ENCODE measurements around the gene RREB1.
"Not testable (repeated sequence)": the region's sequence is repeated elsewhere in the genome, so short reads cannot be mapped to it uniquely, and the experiment has no call there.

RREB1 gene

DNA sequence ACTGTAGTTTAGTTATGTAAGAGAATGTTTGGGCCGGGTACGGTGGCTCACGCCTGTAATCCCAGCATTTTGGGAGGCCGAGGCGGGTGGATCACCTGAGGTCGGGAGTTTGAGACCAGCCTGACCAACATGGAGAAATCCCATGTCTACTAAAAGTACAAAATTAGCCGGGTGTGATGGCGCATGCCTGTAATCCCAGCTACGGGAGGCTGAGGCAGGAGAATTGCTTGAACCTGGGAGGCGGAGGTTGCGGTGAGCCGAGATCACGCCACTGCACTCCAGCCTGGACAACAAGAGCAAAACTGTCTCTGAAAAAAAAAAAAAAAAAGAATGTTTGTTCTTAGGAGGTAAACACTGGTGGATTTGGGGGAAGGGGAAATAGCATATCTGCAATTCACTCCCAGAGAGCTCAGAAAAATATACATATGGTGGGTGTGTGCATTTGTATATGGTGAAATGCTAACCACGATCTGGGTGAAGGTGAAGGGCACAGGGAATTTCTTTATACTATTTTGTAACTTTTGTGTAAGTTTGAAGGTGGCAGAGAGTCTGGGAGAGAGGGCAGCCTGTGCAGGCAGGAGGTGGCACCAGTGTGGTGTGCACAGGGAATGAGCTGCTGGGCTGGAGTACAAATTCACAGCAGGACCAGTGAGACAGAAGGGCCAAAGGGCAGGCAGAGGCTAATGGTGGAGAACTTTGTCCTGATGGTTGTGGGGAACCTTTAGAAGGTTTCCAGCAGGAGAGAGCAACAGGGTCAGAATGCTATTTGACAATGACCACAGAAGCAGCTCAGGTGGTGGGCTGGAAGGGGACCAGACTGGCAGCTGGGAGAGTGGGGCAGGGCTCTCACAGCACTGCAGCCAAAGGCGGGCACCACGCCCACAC is 162.8 kb downstream of the RREB1 start:
- in situ Hi-C loops (cut with HindIII; ENCODE audit: low pct_unique_long_range_greater_than_20kb, low sequenced_read_pairs), result no loop called here
- DNase-seq (ENCODE audit: low read depth in 1 of 2, low spot score in 1 of 2), result no peak
- no peak for TF ChIP-seq JUND (IDR thresholded peaks at IDR 0.05; ENCODE audit: low read depth)

DNA sequence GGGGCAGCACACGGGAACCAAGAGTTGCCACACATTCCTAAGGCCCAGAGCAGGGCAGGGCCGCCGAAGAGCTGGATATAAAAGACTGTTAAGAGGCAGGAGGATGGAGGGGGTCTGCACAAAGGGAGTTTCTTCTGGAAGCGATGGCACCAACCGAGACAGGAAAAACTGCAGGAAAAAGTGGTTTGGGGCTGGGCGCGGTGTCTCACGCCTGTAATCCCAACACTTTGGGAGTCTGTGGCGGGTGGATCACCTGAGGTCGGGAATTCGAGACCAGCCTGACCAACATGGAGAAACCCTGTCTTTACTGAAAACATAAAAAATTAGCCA is 163.4 kb downstream of the RREB1 start:
- no peak for DNase-seq (ENCODE audit: low read depth in 1 of 2, low spot score in 1 of 2)
- TF ChIP-seq JUND (IDR thresholded peaks at IDR 0.05; ENCODE audit: low read depth), result no peak
- in situ Hi-C loops (cut with HindIII; ENCODE audit: low pct_unique_long_range_greater_than_20kb, low sequenced_read_pairs), result no loop called here

- no peak for TF ChIP-seq JUND (IDR thresholded peaks at IDR 0.05; ENCODE audit: low read depth)
- no peak for DNase-seq (ENCODE audit: low read depth in 1 of 2, low spot score in 1 of 2)
- in situ Hi-C loops (cut with HindIII; ENCODE audit: low pct_unique_long_range_greater_than_20kb, low sequenced_read_pairs), result no loop called here
Measured at GRCh38 chr6:7273709-7274108, 165.9 kb downstream of the RREB1 start.

GRCh38 chr6:7274525-7274924 is 166.8 kb downstream of the RREB1 start:
- DNase-seq (ENCODE audit: low read depth in 1 of 2, low spot score in 1 of 2); in situ Hi-C loops (cut with HindIII; ENCODE audit: low pct_unique_long_range_greater_than_20kb, low sequenced_read_pairs): not testable (repeated sequence)

GRCh38 chr6:7276199-7276524 is 168.4 kb downstream of the RREB1 start:
- no peak for TF ChIP-seq JUND (IDR thresholded peaks at IDR 0.05; ENCODE audit: low read depth)
- no peak for DNase-seq (ENCODE audit: low read depth in 1 of 2, low spot score in 1 of 2)
- in situ Hi-C loops (cut with HindIII; ENCODE audit: low pct_unique_long_range_greater_than_20kb, low sequenced_read_pairs), result no loop called here

DNA sequence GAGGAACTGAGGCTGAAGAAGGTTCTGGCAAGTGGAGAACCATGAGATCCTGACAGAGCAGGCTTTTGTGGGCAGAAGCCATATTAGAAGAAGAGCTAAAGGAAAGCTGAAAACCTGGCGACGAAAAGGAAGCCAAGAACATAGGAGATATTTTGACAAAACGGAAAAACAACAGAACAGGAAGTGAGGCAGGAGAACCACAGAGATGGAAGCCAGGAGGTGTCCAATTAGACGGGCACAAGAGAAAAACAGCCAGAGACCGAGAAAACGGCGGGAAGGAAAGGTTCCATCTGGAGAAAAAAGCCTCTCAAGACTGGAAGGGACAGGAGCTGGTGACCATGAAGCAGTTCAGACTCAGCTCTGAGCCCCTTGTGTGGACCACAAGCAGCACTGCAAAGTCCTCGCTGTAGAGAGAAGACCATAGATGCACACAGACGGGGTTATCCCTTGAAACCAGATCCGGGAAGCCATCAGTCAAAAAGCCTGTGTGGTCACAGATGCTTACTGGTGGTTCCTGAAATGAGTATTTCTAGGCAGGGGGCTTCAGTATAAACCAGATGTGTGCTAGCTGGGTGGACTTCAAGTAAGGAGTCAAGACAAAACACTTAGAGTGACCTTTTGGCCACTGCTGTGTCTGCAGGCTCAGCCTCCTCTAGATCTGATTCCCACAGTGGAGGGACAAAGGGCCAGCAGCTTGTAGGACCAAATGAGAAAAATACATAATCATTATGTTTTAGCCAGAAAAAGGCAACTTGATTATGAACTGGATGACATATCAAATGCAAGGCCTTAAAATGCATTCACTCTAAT is 174.5 kb downstream of the RREB1 start:
- DNase-seq (ENCODE audit: low read depth in 1 of 2, low spot score in 1 of 2), result no peak
- in situ Hi-C loops (cut with HindIII; ENCODE audit: low pct_unique_long_range_greater_than_20kb, low sequenced_read_pairs), result no loop called here
- TF ChIP-seq JUND (IDR thresholded peaks at IDR 0.05; ENCODE audit: low read depth), result no peak

DNA sequence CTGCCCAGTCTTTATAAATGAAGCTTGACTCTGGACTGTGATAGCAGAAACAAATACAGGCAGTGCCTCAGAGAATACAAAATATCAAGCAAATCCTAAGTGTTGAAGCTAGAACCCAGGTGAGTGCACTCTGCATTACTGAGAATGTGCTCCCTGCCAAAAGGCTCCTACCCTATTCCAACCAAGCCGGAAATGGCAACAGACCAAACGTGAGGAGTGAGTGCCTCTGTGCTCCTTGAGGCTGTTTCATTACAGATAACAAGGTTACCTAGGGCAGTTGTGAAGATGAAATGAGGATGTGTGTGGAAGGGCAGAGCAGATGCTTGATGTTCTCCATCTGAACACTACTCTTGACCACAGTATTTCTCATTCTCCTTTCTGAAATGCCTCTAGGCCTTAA is 175.9 kb downstream of the RREB1 start:
- no peak for TF ChIP-seq JUND (IDR thresholded peaks at IDR 0.05; ENCODE audit: low read depth)
- in situ Hi-C loops (cut with HindIII; ENCODE audit: low pct_unique_long_range_greater_than_20kb, low sequenced_read_pairs), result no loop called here
- DNase-seq (ENCODE audit: low read depth in 1 of 2, low spot score in 1 of 2), result no peak

- no peak for DNase-seq (ENCODE audit: low read depth in 1 of 2, low spot score in 1 of 2)
- TF ChIP-seq JUND (IDR thresholded peaks at IDR 0.05; ENCODE audit: low read depth), result no peak
- in situ Hi-C loops (cut with HindIII; ENCODE audit: low pct_unique_long_range_greater_than_20kb, low sequenced_read_pairs), result no loop called here
Measured at GRCh38 chr6:7285416-7285815, 177.7 kb downstream of the RREB1 start.

GRCh38 chr6:7290079-7290478 is 182.3 kb downstream of the RREB1 start:
- in situ Hi-C loops (cut with HindIII; ENCODE audit: low pct_unique_long_range_greater_than_20kb, low sequenced_read_pairs), result no loop called here
- no peak for DNase-seq (ENCODE audit: low read depth in 1 of 2, low spot score in 1 of 2)
- TF ChIP-seq JUND (IDR thresholded peaks at IDR 0.05; ENCODE audit: low read depth), result no peak

DNA sequence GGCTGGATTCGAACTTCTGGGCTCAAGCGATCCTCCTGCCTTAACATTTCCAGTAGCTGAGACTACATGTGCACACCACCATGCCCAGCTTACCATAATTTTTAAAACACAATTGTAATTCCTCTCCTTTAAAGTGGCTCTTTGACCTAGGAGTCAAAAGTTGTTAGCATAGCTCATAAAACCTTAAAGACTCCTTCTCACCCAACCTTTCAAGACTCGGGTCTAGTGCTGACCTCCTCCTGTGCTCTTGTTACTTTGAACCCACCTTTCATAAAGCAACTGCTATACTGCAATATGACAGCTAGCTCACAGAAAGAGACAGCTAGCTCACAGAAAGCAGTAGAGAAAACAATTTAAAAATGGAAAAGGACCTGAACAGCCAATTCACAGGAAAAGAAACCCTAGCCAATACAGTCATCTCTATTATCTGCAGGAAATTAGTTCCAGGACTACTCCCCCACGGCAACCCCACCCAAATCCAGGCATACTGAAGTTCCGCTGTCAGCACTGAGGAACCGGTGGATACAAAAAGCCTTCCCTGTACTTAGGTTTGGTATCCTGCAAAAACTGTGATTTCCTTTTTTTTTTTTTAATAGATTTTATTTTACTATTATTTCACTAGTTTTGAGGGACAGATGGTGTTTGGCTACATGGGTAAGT is 185.0 kb downstream of the RREB1 start:
- in situ Hi-C loops (cut with HindIII; ENCODE audit: low pct_unique_long_range_greater_than_20kb, low sequenced_read_pairs), result no loop called here
- DNase-seq (ENCODE audit: low read depth in 1 of 2, low spot score in 1 of 2), result no peak
- no peak for TF ChIP-seq JUND (IDR thresholded peaks at IDR 0.05; ENCODE audit: low read depth)

DNA sequence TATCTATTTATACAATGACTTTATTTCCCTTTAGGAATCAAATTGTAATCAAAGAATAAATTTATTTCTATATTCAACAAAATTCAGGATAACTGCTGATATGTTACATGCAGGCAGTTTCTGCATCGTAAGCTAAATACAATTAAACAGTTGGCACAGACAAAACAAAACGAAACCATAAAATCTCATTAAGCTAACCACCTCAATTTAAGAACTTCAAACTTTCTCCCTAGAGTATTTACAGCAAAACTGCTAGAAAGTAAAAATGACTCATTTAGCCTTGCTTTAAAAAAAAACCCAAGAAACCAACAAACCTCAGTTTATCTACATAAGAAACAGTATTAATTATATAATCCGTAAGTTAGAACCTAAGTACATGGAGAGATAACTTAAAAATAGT is 188.2 kb downstream of the RREB1 start:
- DNase-seq (ENCODE audit: low read depth in 1 of 2, low spot score in 1 of 2), result no peak
- TF ChIP-seq JUND (IDR thresholded peaks at IDR 0.05; ENCODE audit: low read depth), result no peak
- in situ Hi-C loops (cut with HindIII; ENCODE audit: low pct_unique_long_range_greater_than_20kb, low sequenced_read_pairs), result no loop called here

DNA sequence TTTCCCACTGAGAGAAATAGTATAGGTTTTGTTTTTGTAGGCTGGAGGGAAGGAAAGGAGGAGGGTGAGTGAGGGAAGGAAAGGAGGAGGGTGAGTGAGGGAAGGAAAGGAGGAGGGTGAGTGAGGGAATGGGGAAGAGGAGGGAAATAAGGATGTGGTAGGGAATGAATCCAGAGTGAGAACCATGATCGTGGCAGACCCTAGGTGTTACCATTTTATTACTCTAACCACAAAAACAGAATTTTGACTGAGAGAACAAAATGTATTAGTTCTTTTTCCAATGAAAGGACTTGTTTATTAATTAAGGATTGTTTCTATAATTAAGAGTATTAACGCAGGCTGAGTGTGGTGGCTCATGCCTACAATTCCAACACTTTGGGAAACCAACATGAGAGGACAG is 188.8 kb downstream of the RREB1 start:
- in situ Hi-C loops (cut with HindIII; ENCODE audit: low pct_unique_long_range_greater_than_20kb, low sequenced_read_pairs), result no loop called here
- DNase-seq (ENCODE audit: low read depth in 1 of 2, low spot score in 1 of 2), result no peak
- TF ChIP-seq JUND (IDR thresholded peaks at IDR 0.05; ENCODE audit: low read depth), result no peak

- in situ Hi-C loops (cut with HindIII; ENCODE audit: low pct_unique_long_range_greater_than_20kb, low sequenced_read_pairs), result no loop called here
- TF ChIP-seq JUND (IDR thresholded peaks at IDR 0.05; ENCODE audit: low read depth), result no peak
- DNase-seq (ENCODE audit: low read depth in 1 of 2, low spot score in 1 of 2), result no peak
Measured at GRCh38 chr6:7298113-7298512, 190.4 kb downstream of the RREB1 start.

All from T47D (cell line).